HG03097 (cell line): ENCODE data around the gene MYOG.

ENCODE experiments used
- ATAC-seq: cut with Tn5 transposase; IDR thresholded peaks from one replicate; pipeline ENCODE4 v1.9.1; 2021; ENCODE audit not compliant: unreplicated experiment, low FRiP score

Gene MYOG

DNA sequence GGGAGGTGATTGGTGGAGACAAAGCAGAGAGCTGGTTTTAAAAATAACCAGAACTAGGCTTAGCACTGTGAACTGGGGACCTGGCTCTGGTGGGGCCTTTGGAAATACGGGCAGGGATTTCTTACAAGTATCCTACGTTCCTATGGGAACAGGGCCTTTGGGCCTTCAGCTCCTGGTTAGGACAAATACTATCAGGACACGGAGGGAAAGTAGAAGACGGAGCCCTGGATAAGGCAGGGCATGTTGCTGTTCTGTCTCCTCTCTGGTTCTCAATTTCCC is 5.3 kb upstream of the MYOG start:
- ATAC-seq = no peak

DNA sequence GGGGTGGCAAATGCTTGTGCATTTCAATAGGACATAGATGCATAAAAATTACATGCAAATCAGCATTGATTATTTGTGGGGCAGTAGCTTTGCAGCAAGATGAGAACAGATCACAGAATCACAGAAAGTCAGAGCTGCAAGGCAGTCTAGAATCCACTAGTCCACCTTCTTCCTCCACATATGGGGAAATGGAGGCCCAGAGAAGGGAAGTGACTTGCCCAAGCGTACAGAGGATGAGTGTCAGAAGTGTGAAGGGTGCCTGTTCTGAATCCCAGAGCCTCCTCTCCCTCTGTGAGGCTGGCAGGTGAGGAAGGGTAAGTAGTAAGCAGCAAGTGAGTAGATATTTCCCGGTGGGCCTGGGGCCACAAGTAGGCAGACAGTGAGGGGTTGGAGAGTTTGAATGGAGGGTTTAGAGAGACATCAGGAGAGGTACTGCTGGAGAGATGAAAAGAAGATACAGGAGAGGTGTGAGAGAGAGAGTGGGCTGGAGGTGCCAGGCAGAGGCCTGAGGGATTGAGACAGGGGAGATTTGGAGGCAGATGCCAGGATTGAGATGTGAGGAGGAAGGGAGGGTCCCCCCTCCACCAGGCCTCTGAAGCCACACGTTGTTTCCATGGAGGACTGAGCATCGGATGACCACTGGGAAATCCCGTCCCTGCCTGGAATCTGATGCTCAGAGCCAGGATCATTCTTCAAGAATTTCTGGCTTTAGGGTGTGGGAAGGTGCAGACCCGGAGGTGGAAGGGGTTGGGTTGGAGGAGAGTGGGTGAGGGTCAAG is 4.8 kb upstream of the MYOG start:
- no peak for ATAC-seq

DNA sequence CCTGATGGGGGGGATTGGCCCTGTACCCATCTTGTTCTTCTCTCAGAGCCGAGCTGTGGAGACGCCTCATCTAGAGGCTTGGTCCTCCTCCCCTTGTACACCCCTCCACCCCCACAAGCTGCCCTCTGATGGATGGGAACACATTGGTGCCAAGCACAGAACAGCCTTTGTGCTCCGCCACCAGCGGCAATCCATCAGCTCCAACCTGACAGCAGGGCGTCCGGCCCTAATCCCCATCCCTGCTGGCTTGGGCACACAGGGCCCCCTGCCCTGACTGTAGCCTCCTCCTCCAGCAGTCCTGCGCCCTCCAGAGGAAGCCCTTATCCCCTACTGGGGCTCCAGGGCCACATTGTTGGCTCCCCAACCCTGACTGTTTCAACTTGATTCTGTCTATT is 3.8 kb upstream of the MYOG start:
- ATAC-seq = no peak

- ATAC-seq = no peak
These were observed 3.3 kb upstream of the MYOG start for GRCh38 chr1:203089001-203089650.

GRCh38 chr1:203088441-203088840 is 2.6 kb upstream of the MYOG start:
- ATAC-seq = no peak

DNA sequence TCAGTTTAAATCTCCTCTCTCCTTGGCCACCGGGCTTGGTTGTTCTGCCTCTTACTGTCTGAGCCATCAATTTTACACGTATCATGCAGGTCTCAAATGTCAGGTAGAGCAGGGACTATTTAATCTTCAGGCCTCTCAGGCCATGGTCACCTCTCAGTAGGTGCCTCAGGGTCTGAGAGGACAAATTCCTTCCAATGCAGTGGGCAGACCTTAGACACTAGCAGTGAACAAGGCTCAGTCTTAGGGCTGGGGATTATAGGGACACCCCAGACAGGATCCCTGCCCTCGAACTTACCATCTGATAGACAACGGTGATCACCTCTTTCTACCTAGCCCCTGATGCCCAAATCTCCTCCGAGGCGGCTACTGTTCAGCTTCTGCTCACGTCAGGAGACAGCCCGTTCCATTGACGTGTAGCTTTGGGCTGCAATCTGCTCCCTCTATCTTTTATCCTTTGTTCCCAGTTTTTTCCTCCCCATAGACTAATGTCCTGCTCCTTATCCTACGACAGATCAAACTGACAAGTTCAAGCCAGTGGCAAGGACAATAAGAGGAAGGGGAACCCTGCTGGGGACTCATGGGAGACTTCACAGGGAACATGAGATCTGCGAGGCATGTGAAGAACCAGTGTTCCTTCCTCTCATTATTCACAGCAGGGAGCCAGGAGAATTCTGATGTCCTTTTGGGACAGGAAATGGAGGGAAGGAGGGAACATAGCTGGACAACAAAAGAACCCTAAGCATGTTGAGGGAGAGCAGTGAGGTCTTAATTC is 1.4 kb upstream of the MYOG start:
- no peak for ATAC-seq

DNA sequence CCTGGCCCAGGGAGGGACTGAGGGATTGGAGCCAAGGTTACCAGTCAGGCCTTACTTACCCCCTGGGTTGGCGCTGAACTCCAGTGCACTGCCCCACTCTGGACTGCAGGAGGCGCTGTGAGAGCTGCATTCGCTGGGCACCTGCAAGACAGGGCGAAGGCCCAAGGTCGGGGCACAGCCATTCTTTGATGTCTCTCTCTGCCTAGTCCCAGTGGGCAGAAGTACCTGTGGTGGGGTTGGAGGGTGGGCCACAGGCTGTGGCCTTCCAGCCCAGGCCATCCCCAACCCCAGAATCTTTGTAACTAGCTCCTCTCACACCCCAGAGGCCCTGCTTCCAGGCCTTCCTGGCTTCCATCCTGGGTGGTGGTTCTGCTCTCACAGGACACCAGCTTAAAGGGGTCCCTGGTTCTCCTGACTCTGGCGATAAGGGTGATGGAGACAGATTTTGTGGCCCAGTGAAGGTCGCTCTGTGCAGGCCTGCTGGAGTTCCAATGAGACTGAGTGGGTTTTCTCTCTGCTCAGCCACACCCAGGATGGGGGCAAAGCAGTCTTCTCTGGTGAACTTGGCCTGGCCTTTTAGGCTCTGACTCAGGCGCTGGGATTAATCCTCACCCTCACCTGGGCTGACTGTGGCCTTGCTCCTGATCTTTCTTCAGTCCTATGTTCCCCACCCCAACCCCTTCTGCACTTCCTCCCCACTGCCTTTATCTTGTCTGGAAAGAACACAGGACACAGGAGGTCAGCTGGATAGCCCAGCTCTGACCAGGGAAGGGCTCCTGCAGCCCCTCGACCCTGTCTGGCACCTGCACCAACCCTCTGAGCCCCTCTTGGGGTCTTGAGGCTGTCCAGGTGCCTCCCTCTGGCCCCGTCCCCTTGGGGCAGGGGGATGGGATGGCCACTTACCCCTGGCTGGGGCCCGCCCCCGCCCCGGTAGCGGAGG is 954 bp downstream of the MYOG start:
- no peak for ATAC-seq

GRCh38 chr1:203083463-203083921 is 2.3 kb downstream of the MYOG start:
- no peak for ATAC-seq

DNA sequence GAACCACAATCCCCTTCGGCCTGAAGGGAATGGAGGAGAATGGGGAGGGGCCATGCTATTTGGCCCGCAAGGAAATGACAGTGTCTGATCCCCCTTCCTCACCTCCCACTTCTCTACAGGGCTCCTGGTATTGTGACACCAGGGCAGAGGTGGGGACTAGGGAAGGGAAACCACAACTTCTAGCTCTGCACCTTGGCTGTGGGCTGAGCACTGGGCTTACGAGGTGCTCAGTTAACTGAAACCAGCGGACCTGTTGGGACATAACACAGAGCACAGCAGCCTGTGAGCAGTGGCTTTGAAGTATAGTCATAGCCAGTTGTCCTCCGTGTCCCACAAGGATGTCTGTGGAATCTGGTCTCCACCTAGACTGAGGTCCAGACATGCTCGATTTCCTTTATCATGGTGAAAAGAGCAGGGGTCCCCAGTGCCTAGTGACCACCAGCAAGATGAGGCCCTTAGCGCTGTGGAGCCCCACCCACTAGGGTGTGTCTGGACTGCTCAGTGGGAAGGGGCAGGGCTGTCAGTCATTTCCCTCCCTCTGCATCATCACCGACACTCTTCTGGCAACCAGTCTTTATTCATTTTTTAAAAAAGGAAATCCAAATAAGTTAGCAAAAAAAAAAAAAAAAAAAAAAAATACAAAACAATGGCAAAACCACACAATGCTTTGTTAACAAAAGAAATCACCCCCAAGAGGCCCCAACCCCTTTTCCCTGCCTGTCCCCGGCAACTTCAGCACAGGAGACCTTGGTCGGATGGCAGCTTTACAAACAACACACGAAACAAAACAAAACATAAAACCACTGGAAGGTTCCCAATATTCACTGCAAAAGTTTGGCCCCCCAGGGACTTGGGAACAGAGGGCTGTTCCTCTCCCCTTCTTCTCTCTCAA is 3.0 kb downstream of the MYOG start:
- ATAC-seq = no peak

GRCh38 chr1:203082231-203082505 is 3.6 kb downstream of the MYOG start:
- ATAC-seq = no peak

DNA sequence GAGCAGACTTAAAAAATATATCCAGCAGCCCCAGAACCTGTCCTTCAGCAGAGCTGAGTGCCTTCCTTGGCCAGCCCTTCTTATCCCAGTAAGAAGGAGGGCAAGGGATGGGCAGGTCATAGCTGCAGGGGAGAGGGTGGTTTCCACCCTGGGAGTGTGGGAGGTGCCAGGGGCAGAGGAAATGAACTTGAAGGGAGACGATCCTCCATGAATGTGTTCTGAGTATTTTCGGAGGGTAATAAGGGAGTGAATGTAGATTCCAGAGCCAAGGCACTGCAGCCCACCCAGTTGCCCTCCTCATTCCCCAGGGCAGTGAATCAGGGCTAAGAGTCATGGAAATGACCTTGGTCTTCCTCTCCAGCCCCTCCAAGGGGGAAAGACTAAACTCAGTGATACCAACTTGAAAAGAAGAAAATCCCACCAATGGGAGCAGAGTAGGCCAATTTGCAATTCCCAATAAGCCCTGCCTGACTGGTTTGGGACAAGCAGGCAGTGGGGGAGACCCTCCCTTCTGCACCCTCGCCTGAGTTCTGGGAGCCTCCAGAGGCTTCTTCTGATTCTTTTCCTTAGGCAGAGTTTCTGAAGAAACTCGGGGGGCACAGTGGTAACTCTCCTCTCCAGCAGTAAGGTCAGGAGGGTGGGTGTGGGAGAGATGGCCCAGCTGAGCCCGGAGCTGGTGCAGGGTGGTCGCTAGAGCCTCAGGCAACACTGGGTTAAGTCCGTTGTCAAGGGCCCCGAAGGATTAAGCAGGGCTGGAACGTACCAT is 4.2 kb downstream of the MYOG start:
- no peak for ATAC-seq

- no peak for ATAC-seq
These were observed 5.4 kb downstream of the MYOG start for GRCh38 chr1:203080456-203080855.

DNA sequence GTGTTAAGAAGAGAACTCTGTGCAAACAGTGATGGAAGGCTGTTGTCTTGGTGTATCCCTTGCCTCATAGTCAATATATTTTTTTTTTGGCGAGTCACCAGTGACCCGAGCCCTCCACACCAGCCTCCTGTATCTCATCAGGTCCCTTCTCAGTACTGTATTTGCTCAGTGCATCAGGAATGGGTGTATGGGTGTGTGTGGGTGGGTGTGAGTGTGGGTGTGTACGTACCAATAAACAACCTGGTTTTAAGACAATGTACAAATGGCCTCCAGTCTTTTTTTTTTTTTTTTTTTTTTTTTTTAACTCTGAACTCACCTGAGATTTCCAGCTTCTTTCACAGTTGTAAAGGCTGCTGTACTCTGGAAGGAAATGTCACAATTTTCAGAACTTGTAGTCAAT is 7.3 kb downstream of the MYOG start:
- no peak for ATAC-seq

DNA sequence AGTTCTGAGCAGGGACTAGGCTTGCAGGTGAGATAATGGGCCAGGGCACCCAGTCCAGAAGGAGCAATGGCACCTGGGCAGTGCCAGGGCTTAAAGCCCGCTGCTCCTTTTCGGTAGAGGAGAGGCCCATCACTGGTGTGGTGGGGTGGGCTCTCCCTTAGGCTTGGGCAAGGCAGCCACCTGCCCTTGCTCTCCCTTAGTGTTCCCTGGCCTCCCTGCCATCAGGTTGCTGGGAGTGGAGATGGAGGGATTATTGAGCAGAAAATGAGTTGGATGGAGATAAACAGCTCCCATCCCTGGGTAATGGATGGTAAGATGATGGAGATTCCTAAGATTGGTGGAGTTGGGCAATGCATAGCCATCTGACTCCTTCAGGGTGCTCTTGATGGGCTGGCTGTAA is 7.9 kb downstream of the MYOG start:
- ATAC-seq = no peak

DNA sequence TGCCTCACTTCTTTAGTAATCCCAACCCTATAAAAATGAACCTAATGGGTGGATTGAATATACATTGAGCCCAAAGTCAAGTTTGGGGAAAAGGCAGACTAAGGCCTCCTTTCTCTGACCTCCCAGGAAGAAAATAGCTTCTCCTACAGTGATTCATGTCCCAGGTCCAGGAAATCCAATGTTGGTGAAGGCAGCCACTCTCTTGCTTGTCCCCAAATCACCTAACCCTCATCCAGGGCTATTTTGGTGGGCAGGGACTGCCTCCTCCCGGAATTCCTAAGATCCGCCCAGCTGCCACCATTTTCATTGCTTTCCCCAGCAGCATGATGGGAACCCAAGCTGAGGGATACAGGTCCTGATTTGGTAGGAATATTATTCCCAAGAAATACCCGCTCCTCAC is 8.4 kb downstream of the MYOG start:
- ATAC-seq = no peak

- no peak for ATAC-seq
These were observed 9.7 kb downstream of the MYOG start for GRCh38 chr1:203076031-203076511.

GRCh38 chr1:203075236-203076030 is 10.4 kb downstream of the MYOG start:
- no peak for ATAC-seq

DNA sequence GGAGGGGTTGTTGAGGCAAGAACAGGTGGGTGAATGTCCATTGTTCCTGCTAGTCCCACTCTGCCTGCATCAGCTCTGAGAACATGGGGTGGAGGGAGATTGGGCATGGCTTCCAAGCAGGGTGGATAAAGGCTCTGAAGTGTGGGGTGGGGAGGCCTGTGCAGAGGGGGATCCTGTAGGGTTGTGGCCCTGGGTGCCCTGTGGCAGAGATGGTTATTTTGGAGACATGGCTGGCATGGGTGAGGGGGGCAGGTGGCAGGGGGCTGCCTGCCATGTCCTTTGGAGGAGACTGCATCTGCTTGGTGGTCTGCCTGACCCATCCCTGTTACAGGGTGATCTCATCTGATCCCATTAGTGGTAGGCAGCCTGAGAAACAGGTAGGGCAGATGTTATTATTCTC is 11.2 kb downstream of the MYOG start:
- ATAC-seq = no peak
